Gastroesophageal sphincter (tissue), 3 donors: ENCODE measurements around the gene NUP210.

Experiments
- CTCF ChIP-seq, 4 experiments: fragments of 200-600 bp in 2 of 4; fragments of 450-650 bp in 2 of 4; sonication (generic) in 1 of 4; IDR thresholded peaks; one replicate each; pipeline ENCODE4 v1.5.1; 2017 to 2019; ENCODE audit warnings: antibody characterized with exemption in 4 of 4, mild to moderate bottlenecking in 2 of 4, moderate library complexity in 2 of 4
- POLR2A ChIP-seq, 2 donors: fragments of 450-650 bp; IDR thresholded peaks; one replicate each; pipeline ENCODE4 v1.6.1; 2017; ENCODE audit warnings: antibody characterized with exemption in 2 of 2, mild to moderate bottlenecking in 2 of 2, moderate library complexity in 1 of 2

GRCh38 chr3:13277860-13278531 lies 142.1 kb downstream of the NUP210 start:
- TF ChIP-seq CTCF (IDR thresholded peaks at IDR 0.05) (no peak), POLR2A (IDR thresholded peaks at IDR 0.05) (no peak)
